Right lobe of liver (tissue), 4 donors: ENCODE results near the gene SLC38A2.

ENCODE experiments used
- CTCF ChIP-seq, 4 donors: fragments of 200-600 bp in 3 of 4; fragments of 450-650 bp in 1 of 4; IDR thresholded peaks; one replicate each; pipeline versions ENCODE4 v1.5.1 to v1.8.0; 2016 to 2022; ENCODE audit warnings: antibody characterized with exemption in 4 of 4, mild to moderate bottlenecking in 2 of 4
- POLR2A ChIP-seq: fragments of 450-650 bp; IDR thresholded peaks from one replicate; pipeline ENCODE4 v1.6.1; 2017; ENCODE audit warnings: antibody characterized with exemption, mild to moderate bottlenecking
- donor health status: DM: no; HTN: no; CAD: no.
- donor health status: DM: no; HTN: no; CAD: no.
- donor health status: DM: no; HTN: yes; CAD: no.

GRCh38 chr12:46373301-46374296 is 1.0 kb upstream of the SLC38A2 start:
- no peak for TF ChIP-seq CTCF (IDR thresholded peaks at IDR 0.05)
- no peak for TF ChIP-seq POLR2A
